HEK293T (cell line): ENCODE results near the gene DCHS2.

Experiments
- ARNT ChIP-seq: fragments of 450-650 bp; IDR thresholded peaks from 2 replicates; pipeline ENCODE4 v1.6.1; 2017; ENCODE audit warnings: mild to moderate bottlenecking
- BHLHE40 ChIP-seq: fragments of 450-650 bp; IDR thresholded peaks from 2 replicates; pipeline ENCODE4 v1.6.1; 2016; ENCODE audit warnings: mild to moderate bottlenecking, moderate library complexity, borderline replicate concordance
- CTBP1 ChIP-seq: fragments of 450-650 bp; IDR thresholded peaks from 2 replicates; pipeline ENCODE4 v1.6.1; 2016; ENCODE audit warnings: borderline replicate concordance
- FOXK2 ChIP-seq: fragments of 450-650 bp; IDR thresholded peaks from 2 replicates; pipeline ENCODE4 v1.6.1; 2016; ENCODE audit warnings: mild to moderate bottlenecking
- FOXM1 ChIP-seq: fragments of 450-650 bp; IDR thresholded peaks from 2 replicates; pipeline ENCODE4 v1.6.1; 2017; ENCODE audit warnings: mild to moderate bottlenecking, borderline replicate concordance
- L3MBTL2 ChIP-seq: fragments of 450-650 bp; conservative IDR thresholded peaks from 2 replicates; pipeline ENCODE4 v1.6.1; 2016; ENCODE audit warnings: mild to moderate bottlenecking
- LEF1 ChIP-seq: fragments of 450-650 bp; IDR thresholded peaks from 2 replicates; pipeline ENCODE4 v1.6.1; 2017; ENCODE audit warnings: mild to moderate bottlenecking, borderline replicate concordance
- SP1 ChIP-seq: fragments of 450-650 bp; IDR thresholded peaks from 2 replicates; pipeline ENCODE4 v1.6.1; 2017
- SUZ12 ChIP-seq: fragments of 450-650 bp; IDR thresholded peaks from 2 replicates; pipeline ENCODE4 v1.6.1; 2016; ENCODE audit warnings: mild to moderate bottlenecking
- TARDBP ChIP-seq: fragments of 450-650 bp; IDR thresholded peaks from 2 replicates; pipeline ENCODE4 v1.6.1; 2016
- ZNF384 ChIP-seq: fragments of 450-650 bp; IDR thresholded peaks from 2 replicates; pipeline ENCODE4 v1.6.1; 2016
- TF ChIP-seq, protein P1 (sequence below): fragments of 450-650 bp; IDR thresholded peaks from 2 replicates; pipeline ENCODE4 v1.6.1; 2016

- TF ChIP-seq BHLHE40 (no peak), FOXM1 (no peak), TARDBP (no peak), SP1 (no peak), L3MBTL2 (no peak), SUZ12 (no peak), CTBP1 (no peak), ZNF384 (no peak), ARNT (no peak), FOXK2 (no peak), LEF1 (no peak)
- TF ChIP-seq, protein P1, sequence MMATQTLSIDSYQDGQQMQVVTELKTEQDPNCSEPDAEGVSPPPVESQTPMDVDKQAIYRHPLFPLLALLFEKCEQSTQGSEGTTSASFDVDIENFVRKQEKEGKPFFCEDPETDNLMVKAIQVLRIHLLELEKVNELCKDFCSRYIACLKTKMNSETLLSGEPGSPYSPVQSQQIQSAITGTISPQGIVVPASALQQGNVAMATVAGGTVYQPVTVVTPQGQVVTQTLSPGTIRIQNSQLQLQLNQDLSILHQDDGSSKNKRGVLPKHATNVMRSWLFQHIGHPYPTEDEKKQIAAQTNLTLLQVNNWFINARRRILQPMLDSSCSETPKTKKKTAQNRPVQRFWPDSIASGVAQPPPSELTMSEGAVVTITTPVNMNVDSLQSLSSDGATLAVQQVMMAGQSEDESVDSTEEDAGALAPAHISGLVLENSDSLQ: no peak
Observed at GRCh38 chr4:154234576-154234975, 257.0 kb downstream of the DCHS2 start.
